HG02588 (cell line): ENCODE data around the gene MRC2.

ENCODE experiments used
- ATAC-seq: cut with Tn5 transposase; IDR thresholded peaks from one replicate; pipeline ENCODE4 v1.9.1; 2021; ENCODE audit warnings: mild to moderate bottlenecking, moderate library complexity; ENCODE audit not compliant: unreplicated experiment

Gene MRC2

DNA sequence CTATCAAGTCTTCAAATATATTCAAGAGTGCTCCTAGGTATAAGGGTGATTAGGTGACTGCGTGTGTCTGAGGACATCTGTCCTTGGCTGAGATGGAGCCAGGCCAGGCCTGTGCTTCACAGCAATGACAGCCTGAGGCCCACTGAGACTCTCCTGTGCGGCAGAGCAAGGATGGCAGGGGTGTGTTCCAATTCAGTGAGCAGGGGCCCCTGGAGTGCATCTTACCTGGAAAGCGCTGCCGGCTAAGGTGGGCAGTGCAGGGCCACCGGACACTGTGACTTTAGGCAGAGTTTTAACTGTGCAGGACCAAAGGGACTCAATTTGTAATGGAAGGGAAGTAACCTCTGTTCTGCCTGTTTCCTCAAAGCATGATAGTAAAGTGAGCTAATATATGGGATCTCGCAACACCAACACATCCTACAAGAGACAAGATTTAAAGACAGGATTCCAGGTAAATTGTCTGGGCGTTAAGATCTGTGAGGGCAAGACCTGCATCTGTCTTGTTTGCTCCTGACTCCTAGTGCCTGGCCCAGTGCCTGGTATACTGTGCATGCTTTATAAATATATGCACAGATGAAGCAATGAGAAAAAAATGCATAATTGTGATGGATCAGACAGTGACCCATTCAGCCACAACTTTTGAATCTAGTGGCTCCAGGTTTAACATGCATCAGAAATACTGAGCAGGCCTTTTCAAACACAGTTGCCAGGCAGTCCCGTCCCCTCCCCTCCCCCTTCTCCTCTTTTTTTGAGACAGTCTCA lies 86.7 kb downstream of the MRC2 start:
- no peak for ATAC-seq

DNA sequence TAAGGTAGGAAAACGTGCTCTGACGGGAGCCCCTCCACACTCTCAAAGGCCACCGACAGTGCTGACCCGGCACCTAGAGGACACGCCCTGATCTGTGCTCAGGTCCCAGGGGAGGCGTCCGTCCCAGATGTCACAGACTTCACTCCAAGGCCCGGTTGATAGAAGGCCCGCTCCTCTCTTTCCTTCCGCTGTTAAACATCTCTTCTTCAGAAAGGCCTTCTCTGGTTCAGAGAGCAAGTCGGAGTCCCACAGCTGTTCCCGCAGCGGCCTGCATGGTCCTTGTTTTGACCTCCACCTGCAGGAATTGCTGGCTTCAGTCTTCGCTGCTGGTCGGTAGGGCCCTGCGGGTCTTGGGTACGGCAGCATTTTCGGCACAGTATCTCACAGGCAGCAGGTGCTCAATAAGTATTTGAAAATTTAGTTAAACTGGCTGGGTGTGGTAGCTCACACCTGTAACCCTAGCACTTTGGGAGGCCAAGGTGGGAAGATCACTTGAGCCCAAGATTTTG lies 88.5 kb downstream of the MRC2 start:
- ATAC-seq, result no peak

DNA sequence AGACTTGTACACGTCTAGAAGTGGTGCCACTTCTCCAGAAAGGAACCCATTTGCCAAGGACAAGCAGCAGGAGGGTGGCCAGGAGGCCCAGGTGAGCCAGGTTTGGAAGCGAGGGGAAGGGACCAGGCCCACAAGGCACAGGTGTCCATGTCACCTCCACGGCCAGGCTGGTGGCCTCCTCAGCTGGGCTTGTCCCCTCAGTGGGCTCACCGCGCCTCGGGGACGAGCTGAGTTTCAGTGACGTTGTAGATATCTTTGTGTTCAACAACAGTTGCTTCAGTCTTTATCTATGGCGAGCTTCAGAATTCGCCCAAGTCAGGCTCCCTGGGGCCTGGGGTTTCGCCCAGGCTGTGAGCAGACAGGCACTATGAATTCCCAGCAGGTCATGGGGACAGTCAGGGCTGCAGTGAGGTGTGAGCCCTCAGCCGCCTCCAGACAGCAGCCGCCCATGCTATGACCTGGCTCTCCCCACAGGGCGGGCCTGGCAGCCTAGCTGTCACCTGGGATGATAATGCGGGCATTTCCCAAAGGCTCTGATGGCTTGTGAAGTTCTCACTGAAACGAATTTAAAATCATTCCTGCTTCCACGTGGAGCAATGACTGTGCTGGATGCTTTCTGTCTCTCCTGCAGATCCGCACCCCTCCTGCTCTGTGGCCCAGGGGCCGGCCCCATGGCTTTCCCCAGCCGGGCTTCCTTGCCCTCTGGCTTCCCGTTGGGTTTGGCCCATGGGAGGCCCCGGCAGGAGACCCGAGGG lies 89.5 kb downstream of the MRC2 start:
- no peak for ATAC-seq

DNA sequence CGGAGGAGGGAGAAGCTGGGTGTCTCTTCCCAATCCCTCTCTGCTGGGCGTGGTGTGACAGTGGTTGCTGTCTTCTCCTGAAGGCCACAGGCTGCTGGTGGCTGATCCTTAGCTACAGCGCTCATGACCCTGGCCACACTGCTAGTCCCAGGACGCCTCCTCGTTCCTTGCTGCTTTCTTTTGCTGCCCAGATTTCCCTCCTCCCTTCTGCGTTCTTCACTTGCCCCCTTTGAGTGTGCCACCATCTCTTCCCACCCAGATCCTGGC lies 90.1 kb downstream of the MRC2 start:
- no peak for ATAC-seq

DNA sequence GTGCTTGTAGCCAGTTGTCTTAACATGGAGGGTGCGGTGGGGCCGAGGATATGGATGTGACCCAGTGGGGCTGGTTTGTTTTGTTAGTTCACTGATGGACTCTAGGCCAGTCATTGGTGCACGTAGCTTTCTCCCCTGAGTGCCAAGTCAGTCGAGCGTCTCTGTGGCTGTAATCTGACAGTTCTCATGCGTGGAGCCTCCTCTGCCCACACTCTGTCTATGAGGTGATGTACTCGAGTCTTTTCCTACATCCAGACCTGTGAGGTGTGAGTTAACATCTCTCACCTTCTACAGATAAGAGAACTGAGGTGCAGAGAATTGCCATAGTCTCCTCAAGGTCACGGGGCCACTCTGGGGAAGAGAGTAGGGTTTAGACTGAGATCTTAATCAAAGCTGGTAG lies 90.4 kb downstream of the MRC2 start:
- ATAC-seq, result no peak

DNA sequence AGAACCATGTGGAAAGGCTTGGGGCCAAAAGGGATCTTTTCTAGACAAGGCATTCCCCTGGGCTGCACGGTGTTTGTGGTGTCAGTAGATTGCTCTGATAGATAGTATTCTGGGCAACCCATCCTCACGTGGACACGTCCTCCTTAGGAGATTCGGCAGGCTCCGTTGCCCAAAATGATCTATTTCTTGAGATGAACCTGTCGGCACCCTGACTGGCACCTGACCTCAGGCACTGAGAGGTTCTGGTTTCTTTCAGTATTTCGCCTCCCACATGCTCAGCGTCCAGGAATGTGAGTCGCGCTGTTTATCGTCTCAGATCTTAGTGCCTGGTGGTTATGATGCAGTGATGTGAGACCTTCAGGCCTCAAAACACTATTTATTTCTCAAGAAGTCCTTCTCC lies 91.0 kb downstream of the MRC2 start:
- ATAC-seq, result no peak

DNA sequence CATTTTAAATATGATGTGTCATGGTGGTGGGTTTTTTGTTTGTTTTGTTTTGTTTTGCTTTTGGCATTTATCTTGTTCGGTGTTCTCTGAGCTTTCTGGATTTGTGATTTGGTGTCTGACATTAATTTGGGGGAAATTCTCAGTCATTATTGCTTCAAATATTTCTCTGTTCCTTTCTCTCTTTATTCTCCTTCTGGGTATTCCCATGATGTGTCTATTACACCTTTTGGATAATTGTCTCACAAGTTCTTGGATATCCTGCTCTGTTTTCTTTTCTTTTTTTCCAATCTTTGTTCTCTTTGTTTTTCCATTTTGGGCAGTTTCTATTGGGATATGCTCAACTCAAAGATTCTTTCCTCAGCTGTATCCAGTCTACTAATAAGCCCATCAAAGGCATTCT lies 92.1 kb downstream of the MRC2 start:
- no peak for ATAC-seq

DNA sequence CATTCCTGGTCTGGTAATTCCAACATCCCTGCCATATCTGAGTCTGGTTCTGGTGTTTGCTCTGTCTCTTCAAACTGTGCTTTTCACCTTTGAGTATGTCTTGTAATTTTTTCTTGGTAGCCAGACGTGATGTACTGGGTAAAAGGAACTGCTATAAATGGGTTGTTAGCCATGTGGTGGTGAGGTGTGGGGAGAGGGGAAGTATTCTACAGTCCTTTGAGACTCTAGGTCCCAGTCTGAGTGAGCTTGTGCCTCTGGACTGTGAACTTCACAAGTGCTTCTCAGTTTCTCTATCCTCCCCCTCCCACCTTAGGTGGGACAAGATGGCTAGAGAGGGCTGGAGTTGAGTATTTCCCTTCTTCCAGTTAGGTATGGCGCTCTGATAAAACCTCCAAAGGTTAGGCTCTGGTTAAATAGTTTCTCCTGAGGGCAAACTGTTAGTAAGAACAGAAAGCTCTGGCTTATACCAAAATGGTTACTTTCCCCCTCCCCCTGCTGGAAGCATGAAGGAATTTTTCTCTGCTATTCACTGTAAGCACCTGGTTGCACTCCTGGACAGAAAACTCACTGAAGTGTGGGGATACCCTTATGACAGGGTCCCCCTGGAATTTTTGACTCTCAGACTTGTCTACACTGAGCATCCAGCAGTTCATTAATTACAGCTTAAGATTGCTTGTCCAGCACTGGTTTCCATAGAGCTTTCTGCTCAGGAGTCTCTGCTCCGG lies 92.8 kb downstream of the MRC2 start:
- ATAC-seq, result no peak

DNA sequence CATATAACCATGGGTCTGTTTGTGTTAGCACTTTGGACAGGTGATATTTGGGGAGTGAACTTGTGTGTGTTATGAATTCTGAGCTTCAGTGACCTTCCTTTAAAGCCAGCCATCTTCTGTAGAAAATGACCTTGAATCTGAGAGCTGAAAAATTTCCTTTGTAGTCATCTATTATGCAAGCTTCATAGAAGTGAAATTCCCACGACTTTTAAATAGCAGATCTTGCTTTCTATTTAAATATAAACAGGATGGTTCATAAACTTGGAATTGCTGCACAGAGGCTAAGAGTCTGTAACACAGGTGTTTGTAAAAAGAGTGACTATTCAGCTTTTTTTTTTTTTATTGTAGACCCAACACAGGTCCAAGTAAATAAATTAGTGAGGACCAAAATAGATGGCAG lies 95.2 kb downstream of the MRC2 start:
- ATAC-seq, result no peak

DNA sequence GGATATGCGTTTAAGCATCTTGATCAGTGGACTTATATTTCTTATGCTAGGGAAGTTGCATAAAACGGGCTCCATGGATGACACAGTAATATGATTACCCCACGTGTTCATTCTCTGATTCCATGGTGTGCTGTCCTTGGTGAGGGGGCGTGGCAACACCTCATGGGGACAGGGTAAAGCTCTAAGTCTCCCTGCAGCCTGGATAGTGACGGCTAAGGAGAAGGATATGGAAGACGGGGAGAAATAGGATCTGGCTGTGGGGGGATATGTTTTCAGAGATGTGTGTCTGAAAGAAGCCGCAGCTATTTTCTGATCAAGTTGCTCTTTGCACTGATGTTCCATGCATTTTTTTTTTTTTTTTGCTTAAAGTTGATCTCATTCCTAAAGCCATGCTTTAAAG lies 96.4 kb downstream of the MRC2 start:
- ATAC-seq, result no peak

DNA sequence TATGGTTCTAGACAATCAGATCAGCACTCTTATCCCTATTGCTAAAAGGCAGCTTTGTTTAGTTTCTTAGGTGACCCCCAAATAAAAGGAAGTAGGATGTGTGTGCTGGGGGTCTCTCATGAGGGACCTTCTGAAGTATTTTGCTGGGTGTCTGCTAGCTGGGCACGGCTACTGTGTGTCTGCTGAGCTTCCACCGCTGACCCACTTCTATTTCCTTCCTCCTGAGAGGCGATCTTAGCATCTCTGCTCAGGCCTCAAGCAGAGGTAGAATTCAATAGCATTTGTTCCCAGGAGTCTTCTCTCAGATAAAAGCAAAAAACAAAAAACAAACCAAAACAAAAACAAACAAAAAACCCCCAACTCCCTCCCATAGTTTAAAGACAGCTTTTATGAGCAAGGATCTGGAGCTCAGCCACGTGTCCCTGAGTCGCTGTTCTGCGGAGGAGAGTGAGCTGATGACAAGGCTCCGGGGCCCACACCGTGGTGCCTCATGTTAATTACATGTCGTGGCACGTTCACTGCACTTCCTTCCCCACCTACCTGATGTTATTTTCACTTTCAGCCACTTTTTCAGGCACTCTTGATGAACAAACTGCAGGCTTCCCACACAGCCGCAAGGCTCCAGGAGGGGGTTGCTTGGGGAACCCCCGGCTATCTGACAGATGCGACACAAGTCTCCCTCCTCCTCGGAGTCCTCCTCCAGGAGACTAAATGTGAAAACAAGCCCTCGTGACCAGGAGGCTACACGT lies 97.1 kb downstream of the MRC2 start:
- peak; percentile 91 for ATAC-seq

DNA sequence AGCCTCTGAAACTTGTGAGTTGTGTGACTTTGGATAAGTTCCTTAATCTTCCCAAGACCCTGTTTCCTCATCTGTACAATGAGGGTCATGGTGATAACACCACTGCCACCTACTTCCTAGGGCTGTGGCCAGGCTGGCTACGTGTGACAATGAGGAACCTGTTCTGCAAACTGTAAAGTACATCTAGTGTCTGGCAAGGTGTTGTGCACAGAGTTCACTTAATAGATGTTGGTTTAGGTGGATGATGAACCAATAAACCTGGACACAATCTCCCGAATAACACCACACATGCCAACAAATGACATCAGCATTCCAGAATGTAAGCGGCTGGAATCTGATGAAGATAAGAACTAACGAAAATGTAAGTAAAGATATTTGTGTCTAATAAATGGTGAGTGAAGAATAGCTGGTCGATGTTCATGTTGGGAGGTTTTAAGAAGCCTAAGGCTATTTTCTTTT lies 98.3 kb downstream of the MRC2 start:
- no peak for ATAC-seq

DNA sequence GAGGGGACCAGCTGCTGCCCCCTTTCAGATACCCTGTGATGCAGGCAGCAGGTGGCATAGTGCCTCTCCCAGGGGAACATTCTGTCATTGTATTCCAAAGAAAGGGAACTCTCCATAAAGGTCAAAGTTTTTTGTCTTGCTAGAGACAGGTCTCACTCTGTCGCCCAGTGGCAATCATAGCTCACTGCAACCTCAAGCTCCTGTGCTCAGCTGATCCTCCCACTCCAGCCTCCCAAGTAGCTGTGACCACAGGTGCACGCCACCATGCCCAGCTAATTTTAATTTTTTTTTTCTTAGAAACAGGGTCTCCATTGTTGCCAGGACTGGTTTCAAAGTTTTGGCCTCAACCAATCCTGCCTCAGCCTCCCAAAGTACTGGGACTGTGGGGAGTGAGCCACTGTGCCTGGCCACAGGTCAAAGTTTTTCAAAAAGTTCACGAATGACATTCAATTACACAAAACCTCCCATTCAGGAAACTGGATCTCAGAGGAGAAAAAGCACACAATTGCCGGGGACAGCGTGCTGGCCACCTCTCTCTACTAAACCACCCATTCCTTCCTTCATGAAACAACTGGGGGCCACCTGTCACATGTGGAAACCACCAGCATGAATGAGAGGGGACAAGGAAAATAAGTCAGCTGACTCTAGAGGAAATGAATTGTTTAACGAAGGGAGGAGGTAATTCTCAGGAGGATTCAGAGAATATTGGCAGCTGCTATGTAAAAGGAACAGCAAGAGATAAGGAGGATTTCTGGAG lies 100.6 kb downstream of the MRC2 start:
- ATAC-seq, result no peak

DNA sequence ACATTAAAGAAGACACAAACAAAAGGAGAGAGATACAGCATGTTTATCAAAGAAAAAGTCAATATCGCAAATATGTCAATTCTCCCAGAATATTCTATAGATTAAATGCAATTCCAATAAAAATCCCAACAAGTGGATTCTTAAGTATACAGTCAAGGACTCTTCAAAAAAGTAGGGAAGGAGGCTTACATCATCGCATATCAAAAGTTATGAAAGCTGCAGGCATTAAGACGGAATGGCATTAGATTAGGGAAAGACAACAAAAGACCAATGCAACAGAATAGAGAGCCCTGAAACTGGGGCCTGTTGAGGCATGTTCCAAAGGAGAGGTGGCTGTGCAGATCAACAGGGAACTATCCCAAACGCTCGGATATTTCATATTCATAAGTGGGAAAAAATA lies 104.7 kb downstream of the MRC2 start:
- ATAC-seq, result no peak

DNA sequence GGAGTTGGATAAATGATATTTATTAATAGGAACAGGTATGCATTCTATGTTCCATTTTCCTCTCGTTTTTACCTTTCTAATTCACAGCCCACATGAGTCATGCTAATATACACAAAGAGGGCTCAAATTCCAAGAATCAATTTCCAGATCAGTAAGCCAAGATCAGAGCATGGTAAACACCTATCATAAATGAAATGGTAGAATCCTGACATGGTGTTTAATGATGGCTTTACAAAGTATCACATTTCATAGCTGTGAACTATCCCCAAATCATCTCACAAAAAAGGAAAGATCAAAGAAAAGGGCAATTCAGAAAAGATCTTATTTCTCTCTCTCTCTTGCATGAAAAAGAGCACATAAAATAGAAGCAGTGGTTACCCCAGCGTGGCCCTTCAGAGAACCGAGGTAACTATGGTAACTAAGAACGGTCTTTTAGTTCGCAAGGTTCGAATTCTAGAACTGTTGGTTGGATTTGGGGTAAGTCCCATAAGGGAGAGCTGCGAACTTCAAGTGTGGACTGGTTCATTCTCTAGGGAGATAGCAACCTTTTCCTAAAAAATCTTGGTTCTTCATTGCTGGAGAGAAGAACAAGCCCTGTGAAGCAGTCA lies 107.7 kb downstream of the MRC2 start:
- ATAC-seq, result no peak

DNA sequence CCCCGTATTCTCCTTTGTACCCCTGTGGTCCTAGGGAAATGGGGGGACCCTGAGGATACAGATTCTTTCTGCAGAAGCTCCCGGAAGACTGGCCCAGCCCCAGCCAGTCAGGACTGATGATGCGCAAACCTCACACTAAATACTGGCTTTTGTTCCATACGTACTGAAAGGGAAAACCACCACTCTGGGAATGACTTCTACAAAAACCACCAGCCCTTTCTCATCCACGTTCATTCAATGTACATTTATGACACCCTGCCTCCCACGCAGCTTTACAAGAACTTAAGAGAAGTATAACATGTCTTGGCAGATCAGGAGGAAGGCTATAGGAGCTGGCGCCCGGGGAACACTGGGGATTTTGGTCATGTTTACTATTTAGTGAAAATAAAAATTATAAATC lies 110.0 kb downstream of the MRC2 start:
- no peak for ATAC-seq

DNA sequence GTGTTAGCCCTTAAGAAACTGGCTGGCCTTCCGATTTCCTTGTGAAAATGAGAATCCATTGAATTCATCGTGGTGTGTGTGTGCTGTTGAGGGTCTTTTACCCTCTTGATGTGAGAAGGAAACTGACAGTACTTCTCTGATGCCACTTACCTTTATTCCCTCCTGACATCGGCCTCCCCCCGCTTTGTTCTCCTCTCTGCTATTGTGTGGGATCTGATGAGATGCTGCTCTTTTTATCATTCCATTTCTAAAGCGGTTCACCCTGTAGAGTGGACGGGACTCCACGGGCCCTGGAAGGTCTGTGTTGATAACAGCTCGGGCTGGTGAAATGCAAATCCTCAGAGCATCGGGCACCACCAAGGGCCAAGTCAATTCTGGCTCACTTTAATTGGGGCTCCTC lies 110.8 kb downstream of the MRC2 start:
- no peak for ATAC-seq

DNA sequence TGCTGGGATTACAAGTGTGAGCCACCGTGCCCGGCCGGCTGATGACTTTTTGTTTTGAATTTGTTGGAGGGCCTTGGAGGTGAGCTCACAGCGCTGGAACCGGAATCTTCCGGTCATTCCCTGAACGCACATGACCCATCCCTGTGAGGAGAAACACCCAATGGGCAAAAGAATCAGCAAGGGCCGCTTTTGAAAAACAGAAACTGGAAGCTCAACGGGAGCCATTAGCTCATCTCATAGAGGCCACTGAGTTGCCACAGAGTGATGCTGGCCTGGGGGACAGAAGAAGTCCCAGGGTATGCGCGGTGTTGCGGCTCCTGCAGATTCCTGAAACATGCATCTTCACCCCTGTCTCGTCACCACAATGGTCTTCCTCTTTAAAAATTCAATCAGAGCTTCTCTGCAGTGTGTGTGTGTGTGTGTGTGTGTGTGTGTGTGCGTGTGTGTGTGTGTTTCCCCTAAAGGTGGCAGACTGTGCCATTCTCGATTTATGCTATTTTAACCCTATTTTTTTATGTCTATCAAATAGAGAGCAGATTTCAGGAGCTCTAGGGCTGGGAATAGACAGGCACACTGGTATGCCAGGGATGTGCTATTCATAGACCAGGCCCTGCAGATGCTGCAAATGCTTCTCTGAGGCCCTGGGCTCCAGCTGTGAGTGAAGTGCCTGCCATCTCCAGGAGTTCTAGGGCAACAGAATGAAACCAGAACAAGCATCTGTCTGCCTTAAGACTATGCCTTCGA lies 112.3 kb downstream of the MRC2 start:
- no peak for ATAC-seq

DNA sequence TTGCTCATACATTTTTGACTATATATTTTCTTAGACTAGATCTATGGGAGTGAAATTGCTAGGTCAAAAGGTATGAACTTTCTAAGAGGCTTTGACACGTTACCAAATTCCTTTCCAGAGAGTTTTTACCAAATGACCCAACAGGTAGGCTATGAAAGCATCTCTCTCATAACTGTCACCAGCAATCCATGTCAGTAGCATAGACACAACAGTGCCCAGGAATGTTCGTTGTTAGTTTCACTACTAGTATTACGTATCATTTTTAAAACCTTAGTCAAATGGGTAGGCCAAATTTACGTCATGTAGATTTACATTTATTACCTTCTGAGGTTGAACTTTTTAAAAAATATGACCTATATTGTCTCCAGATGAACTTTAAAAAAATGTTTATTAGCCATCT lies 113.8 kb downstream of the MRC2 start:
- no peak for ATAC-seq
